Vagina (tissue), 2 donors: ENCODE measurements around the gene NRXN3. TPM values are rescaled to one million over a fixed set of nuclear protein-coding genes. Genes with fewer than 3 reads are reported as not detected.

Experiments used
- DNase-seq, 2 donors: peaks; one replicate each; pipeline ENCODE4 v3.0.0-alpha.2; 2017; ENCODE audit errors: extremely low spot score in 2 of 2
- H3K27ac ChIP-seq: fragments of 200-600 bp; sonication (generic); one replicate; pipeline ENCODE4 v1.5.1; 2019
- H3K27me3 ChIP-seq: fragments of 200-600 bp; sonication (generic); one replicate; pipeline ENCODE4 v1.5.1; 2019
- H3K36me3 ChIP-seq, 2 donors: fragments of 200-600 bp; sonication (generic); one replicate each; pipeline ENCODE4 v1.5.1; 2017 to 2019
- H3K4me1 ChIP-seq: fragments of 200-600 bp; sonication (generic); one replicate; pipeline ENCODE4 v1.5.1; 2019
- H3K4me3 ChIP-seq, 2 donors: fragments of 200-600 bp; sonication (generic); 1 replicate in 1 of 2; 2 replicates in 1 of 2; pipeline ENCODE4 v1.5.1; 2016 to 2019
- H3K9me3 ChIP-seq: fragments of 200-600 bp; sonication (generic); one replicate; pipeline ENCODE4 v1.5.1; 2019
- POLR2A ChIP-seq, 2 donors: fragments of 450-650 bp; IDR thresholded peaks; one replicate each; pipeline ENCODE4 v1.6.1; 2017; ENCODE audit warnings: antibody characterized with exemption in 2 of 2, mild to moderate bottlenecking in 2 of 2, moderate library complexity in 2 of 2
- POLR2AphosphoS5 ChIP-seq, 2 donors: sonication (generic); formaldehyde crosslinking; IDR thresholded peaks; one replicate each; pipeline ENCODE4 v1.9.0; 2017; ENCODE audit warnings: antibody characterized with exemption in 2 of 2, mild to moderate bottlenecking in 2 of 2, low read depth in 1 of 2; ENCODE audit not compliant: insufficient read depth in 1 of 2
- intact Hi-C: fragments of 100-400 bp; cut with DNase I; formaldehyde crosslinking; loops from one replicate; pipeline ENCODE4 v1.15.1; 2023
- total RNA-seq: library from RNA; depleted of rRNA; stranded (reverse); fragments of >200 nt; gene quantifications from one replicate; pipeline ENCODE4 v1.2.3, GENCODE V29; 2016
- TF ChIP-seq, protein P1 (sequence below), 3 experiments: fragments of 450-650 bp in 2 of 3; fragments of 200-600 bp in 1 of 3; sonication (generic) in 1 of 3; IDR thresholded peaks; one replicate each; pipeline ENCODE4 v1.5.1; 2017 to 2019; ENCODE audit warnings: antibody characterized with exemption in 3 of 3, mild to moderate bottlenecking in 2 of 3, moderate library complexity in 2 of 3

NRXN3 gene
- total RNA-seq, 1 donor from 2014 or later = 4.7 TPM

DNA sequence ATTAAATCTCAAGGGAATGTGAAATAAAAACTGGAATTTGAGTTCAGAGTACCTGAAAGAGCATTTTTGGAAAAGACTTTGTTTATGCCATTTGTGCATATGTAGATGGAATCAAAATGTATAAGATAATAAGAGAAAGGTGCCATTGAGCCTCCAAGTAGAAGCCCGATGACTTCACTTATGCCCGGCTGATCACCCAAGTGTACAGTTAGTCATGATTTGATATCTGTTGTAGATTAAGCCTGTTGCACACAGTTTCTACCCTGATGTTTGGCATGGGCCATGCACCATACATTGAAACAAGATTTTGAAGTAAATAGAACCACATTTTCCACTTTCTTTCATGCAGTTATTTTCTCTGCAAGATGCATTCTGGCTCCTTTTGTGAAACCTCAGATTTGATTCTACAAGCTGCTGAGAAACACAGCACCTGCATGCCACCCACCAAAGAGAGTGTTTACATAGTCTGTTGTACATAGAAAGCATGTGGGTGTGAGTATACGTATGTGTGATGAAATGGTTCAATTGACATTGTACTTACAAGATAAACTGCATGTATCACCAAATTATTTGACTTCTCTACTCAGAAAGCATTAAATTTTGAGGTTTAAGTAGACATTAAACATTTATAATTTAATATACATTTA lies 1268.6 kb downstream of the NRXN3 start:
- Histone ChIP-seq H3K27ac (no peak overlapping the region), H3K36me3 (no peaks in the 10 kb centered on the region), H3K4me3 (no peak overlapping the region), H3K27me3 (no peaks in the 10 kb centered on the region), H3K9me3 (no peaks in the 10 kb centered on the region), H3K4me1 (no peaks in the 10 kb centered on the region)
- DNase-seq = no peak
- no peak for TF ChIP-seq POLR2AphosphoS5 (IDR thresholded peaks at IDR 0.05; ENCODE audit: insufficient read depth in 1 of 2, low read depth in 1 of 2)
- no peak for TF ChIP-seq POLR2A (IDR thresholded peaks at IDR 0.05)
- TF ChIP-seq, protein P1, sequence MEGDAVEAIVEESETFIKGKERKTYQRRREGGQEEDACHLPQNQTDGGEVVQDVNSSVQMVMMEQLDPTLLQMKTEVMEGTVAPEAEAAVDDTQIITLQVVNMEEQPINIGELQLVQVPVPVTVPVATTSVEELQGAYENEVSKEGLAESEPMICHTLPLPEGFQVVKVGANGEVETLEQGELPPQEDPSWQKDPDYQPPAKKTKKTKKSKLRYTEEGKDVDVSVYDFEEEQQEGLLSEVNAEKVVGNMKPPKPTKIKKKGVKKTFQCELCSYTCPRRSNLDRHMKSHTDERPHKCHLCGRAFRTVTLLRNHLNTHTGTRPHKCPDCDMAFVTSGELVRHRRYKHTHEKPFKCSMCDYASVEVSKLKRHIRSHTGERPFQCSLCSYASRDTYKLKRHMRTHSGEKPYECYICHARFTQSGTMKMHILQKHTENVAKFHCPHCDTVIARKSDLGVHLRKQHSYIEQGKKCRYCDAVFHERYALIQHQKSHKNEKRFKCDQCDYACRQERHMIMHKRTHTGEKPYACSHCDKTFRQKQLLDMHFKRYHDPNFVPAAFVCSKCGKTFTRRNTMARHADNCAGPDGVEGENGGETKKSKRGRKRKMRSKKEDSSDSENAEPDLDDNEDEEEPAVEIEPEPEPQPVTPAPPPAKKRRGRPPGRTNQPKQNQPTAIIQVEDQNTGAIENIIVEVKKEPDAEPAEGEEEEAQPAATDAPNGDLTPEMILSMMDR (IDR thresholded peaks at IDR 0.05) = no peak
- intact Hi-C loops = no loop called here

DNA sequence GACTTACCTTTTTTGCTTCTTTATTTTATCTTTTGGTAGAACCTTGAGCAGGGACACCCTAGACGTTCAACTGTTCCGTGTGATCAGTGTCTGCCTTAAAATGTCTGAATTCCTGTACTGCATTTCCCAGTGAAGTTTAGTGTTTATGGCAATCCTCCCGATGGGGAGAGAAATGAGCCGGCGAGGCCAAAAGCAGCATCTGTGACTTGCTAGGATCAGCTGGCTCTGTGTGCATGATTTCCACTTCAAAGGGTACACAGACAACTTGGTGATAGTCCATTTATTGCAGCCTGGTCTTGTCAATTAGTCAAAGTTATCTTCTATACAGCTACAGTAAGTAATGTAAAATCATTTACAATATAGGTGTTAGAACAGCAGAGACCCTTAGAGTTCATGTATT lies 1272.6 kb downstream of the NRXN3 start:
- no peak for DNase-seq
- Histone ChIP-seq H3K9me3 (no peaks in the 10 kb centered on the region), H3K36me3 (no peaks in the 10 kb centered on the region), H3K4me1 (no peaks in the 10 kb centered on the region), H3K4me3 (no peak overlapping the region), H3K27ac (no peak overlapping the region), H3K27me3 (no peaks in the 10 kb centered on the region)
- intact Hi-C loops = no loop called here
- TF ChIP-seq, protein P1 (IDR thresholded peaks at IDR 0.05) = no peak
- TF ChIP-seq POLR2A (IDR thresholded peaks at IDR 0.05) (no peak), POLR2AphosphoS5 (IDR thresholded peaks at IDR 0.05; ENCODE audit: insufficient read depth in 1 of 2, low read depth in 1 of 2) (no peak)

DNA sequence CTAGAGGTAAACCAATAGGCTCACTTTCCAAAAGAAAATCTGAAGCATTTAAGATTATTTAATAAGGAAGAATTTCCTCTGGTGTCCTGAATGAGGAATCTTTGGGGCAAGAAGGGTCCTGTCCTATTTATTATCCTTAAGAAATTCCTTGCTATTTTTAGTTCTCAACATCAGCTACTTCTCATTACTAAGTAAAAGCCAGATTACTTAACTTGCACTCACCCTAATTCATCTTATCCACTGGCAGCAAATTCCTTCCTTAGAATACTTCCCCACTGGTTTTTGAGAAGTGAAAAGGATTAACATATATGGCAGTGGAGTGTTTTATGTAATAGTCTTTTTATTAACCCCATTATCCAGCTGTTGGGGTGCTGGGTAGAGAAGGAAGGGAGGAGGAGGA lies 1273.4 kb downstream of the NRXN3 start:
- no peak for TF ChIP-seq POLR2A (IDR thresholded peaks at IDR 0.05)
- no peak for TF ChIP-seq POLR2AphosphoS5 (IDR thresholded peaks at IDR 0.05; ENCODE audit: insufficient read depth in 1 of 2, low read depth in 1 of 2)
- TF ChIP-seq, protein P1 (IDR thresholded peaks at IDR 0.05) = no peak
- Histone ChIP-seq H3K4me1 (no peaks in the 10 kb centered on the region), H3K27me3 (no peaks in the 10 kb centered on the region), H3K9me3 (no peaks in the 10 kb centered on the region), H3K4me3 (no peak overlapping the region), H3K36me3 (no peaks in the 10 kb centered on the region), H3K27ac (no peak overlapping the region)
- DNase-seq = no peak
- intact Hi-C loops = no loop called here

DNA sequence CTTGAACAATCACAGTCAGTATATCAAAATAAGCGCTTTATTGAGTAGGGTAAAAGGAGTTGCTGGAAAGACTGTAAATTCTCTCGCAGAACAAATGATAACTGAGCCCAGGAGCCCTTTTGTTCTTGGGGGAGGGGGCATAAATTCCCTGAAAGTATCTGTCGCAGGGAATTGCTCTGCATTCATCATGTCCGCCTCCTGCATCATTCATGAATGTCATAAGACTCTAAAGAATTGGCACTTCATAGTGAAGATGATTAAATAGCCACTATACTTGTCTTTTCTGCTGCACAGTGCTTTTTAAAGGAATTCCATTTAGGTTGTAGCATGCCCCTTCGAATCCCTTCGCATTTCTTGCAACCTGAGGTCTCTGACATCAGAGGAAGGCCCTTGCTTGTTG lies 1278.8 kb downstream of the NRXN3 start:
- intact Hi-C loops = no loop called here
- Histone ChIP-seq H3K4me3 (no peak overlapping the region), H3K27me3 (no peaks in the 10 kb centered on the region), H3K4me1 (no peaks in the 10 kb centered on the region), H3K27ac (no peak overlapping the region), H3K36me3 (no peaks in the 10 kb centered on the region), H3K9me3 (no peaks in the 10 kb centered on the region)
- no peak for DNase-seq
- TF ChIP-seq, protein P1 (IDR thresholded peaks at IDR 0.05) = no peak
- TF ChIP-seq POLR2A (IDR thresholded peaks at IDR 0.05) = no peak
- TF ChIP-seq POLR2AphosphoS5 (IDR thresholded peaks at IDR 0.05; ENCODE audit: insufficient read depth in 1 of 2, low read depth in 1 of 2) = no peak

DNA sequence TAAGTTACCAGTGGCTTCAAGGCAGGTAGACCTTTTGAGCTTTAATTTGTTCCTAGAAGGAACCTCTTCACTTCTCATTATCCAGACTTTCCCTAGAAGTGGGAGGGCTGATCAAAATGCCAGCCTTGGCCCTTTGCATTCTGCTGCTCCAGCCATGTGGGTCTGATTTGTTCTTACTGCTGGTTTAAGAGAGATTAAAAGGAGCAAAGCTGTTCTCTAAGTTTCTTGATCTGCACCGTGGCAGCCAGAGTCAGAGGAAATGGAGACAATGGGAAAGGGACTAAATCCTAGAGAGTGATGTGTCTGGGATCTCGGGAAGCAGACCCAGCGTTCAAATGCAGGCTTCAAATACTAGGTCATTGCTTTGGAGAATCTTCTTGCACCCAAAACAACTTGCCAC lies 1281.4 kb downstream of the NRXN3 start:
- TF ChIP-seq POLR2AphosphoS5 (IDR thresholded peaks at IDR 0.05; ENCODE audit: insufficient read depth in 1 of 2, low read depth in 1 of 2) (no peak), POLR2A (IDR thresholded peaks at IDR 0.05) (no peak)
- TF ChIP-seq, protein P1 (IDR thresholded peaks at IDR 0.05) = no peak
- intact Hi-C loops = no loop called here
- Histone ChIP-seq H3K4me3 (no peak overlapping the region), H3K27ac (no peak overlapping the region), H3K9me3 (no peaks in the 10 kb centered on the region), H3K4me1 (no peaks in the 10 kb centered on the region), H3K36me3 (no peaks in the 10 kb centered on the region), H3K27me3 (no peaks in the 10 kb centered on the region)
- DNase-seq = no peak
